CD4-positive, alpha-beta T cell treated with Interferon gamma for 1 hour (primary cell): Measurements from ENCODE around the gene ZDHHC1.

Source experiments
- DNase-seq: peaks from one replicate; pipeline ENCODE4 v3.0.0-alpha.2; 2020

Gene ZDHHC1

DNA sequence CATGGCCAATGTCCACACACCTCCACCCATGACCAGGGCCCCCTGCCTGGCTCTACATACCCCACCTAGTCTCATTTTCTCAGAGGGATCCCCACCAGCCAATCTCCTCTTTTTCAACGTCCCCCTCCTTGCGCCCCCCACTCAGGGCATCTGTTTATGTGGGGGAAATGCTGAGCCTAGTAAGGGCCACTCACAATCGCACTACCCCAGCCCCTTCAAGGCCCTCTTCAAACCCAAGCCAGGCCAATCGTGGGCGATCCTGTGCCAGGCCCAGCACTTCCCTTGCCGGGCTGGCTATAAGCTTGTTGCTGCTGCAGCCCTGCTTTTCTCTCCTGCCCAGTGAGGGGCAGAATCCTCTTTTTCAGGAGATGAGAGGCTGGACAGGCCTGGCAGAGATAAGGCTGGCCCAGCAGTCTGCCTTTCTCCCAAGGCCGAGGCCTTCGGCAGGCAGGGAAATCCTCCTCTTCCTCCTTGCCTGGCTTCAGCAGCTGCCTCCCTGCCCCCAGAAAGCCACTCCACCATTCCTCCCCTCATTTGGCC lies 30.8 kb upstream of the ZDHHC1 start:
- no peak for DNase-seq

DNA sequence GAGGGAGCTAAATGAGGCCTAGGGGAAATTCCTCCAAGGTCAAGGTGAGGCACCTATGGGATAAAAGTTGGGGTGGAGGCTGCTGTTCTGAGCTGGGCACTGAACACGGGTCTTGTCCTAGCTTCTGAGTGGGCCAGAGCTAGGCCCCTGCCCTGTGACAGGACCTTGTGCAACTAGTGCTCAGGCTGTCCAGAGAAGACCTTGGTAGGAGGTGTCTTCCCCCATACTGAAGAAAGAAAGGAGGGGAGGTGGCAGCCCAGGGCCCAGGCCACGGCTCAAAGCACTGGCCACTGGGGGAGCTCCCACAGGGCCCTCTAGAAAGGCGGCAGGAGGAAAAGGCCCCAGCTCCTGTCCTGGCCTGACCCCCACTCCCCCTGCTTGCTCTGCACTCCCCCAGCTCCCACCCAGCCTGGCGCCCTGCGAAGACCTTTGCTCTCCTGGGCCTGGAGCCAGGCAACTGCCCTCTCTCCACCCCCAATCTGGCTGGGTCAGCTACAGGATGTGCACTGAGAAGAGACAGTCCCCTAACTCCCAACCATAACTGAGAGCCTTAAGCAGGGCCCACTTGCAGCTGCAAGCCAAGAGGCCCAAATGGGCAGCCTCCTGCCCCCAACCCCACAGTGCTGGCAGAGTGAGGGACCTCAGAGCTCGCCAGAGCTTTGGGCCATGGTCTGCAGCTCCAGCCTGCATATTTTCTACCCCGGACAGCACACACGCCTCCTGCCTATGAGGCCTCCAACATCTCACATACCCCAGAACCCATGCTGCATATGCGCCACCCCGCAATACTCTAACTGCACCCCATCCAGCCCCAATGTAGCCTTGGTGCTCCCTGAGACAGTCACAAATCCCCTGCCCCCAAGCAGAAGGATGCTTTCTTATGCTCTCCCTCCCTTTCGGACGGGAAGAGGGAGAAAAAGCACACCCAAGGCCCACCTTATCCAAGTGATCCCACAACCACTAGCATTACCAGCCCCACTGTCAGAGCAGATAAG lies 29.9 kb upstream of the ZDHHC1 start:
- DNase-seq = no peak

DNA sequence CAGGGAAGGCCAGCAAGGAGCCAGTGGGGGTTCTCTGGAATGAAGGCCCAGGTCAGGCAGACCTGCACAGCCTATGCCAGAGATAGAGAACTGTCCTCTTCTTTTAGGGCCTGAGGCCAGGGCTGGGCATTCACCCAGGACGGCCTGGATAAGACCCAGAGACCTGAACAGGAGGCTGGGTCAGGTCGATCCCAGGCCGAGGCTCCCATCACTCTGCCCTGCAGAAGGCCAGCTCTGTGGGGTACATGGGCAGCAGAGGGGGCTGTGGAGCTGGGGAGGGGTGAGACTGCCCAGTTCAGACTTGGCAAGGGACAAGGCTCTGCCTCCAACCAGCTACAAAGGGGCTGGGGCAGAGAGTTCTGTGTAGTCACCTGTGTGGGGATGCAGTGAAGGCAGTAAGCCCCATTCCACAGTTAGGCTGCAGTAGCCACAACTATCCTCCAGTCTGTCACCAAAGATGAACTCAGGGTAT lies 29.2 kb upstream of the ZDHHC1 start:
- DNase-seq = no peak

GRCh38 chr16:67445126-67445426 lies 28.8 kb upstream of the ZDHHC1 start:
- DNase-seq = no peak

DNA sequence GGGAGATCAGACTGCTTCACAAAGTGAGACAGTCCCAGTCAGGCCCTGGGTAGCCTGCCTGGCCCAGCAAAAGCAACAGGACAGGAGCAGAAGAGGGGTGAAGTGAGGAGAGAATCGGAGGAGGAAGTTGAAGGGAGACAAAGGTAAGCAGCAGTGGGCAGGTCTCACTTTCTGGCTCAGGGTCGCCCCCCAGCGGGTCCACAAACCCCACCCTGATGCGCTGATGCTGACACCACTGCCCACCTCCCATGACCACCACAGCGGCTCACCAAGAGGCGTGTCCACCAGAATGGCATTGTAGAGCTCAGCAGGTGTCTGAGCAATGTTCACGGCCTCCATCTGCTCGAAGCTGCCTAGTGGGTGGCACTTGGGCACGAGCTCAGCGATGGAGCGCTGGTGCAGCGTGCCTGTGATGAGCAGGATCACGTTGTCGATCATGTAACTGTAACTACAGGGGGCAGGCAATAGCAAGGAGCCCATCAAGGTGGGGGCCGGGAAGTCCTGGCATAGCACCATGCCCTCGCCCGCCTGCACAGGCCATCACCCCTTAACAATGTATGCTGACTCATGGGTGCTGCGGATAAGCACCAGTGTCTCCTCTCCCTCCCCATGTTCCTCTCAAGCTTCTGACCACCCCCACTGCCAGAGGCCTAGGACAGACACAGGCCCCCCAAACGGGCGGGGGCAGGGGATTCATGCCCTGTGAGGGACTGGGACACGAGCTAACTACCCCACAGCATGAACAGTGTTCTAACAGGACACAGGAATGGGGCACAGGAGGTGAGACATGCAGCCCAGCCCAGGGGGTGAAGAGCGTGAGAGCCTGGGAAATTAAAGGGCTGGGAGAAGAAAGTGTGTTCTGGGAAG lies 28.2 kb upstream of the ZDHHC1 start:
- DNase-seq = no peak

DNA sequence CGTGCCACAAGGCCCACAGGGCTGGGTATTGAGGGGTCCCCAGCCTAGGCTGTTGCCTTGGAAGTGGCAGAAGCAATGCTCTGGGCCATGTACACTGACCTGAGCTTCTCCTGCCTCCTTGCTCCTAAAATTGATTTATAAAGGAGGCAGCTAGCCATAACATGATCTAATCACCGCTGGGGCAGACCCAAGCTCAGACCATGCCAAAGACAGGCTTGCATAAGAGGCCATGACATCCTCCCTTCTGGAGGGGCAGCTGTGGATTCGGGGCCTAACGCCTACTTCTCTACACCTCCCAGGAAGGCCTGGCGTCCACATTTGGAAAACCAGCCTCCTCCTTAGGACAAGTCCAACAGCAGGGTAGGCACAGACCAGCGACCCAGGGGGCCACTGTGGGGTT lies 27.0 kb upstream of the ZDHHC1 start:
- no peak for DNase-seq

DNA sequence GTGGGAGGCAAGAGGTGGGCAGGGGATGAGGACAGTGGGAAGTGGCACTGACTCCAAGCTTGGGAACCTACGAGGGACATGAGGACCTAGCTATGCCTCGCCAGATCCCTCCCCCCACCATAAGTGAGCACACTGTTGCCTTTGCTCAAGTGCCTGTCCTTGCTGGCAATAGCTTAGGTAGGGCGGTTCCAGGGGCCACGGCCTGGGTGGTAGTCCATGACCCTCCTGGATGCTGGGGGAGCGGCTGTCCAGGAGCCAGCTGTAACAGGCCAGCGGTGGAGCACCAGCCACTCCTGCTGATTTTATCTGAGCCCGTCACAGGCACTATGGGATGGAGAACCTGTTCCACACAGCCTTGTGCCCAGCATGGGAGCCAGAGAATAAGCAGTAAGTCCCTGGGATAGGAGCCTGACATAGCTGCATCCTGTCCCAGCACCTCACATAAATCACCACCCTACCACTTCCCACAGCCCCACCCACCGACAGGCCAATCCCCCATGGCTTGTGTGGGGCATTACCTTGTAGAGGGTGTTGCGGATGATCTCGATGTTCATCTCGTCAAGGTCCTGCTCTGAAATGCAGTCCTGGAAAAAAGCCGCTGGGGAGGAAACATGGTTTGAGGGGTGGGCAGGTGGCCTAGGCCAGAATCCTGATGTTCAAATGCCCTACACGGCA lies 26.4 kb upstream of the ZDHHC1 start:
- DNase-seq = no peak

DNA sequence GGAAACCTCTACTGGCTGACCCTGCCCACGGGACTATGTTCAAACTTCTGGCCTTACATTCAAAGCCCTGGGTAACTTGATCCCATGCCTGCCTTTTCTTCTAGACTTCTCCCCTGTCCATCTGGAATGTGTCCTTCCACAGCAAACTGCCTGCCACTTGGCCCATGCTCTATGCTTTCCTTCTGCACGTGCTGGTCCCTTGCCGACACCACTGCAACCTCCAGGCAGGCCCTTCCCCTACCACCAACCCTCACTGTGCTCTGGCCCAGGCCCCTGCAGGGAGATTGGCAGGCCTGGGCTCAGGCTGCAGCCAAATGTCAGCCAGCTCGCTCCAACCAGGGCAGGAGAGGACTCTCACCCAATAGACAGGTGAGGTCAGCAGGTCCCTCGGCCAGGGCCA lies 25.6 kb upstream of the ZDHHC1 start:
- no peak for DNase-seq

GRCh38 chr16:67441271-67441753 lies 25.0 kb upstream of the ZDHHC1 start:
- no peak for DNase-seq

- DNase-seq = no peak
These were observed 22.6 kb upstream of the ZDHHC1 start for GRCh38 chr16:67438824-67439393.

DNA sequence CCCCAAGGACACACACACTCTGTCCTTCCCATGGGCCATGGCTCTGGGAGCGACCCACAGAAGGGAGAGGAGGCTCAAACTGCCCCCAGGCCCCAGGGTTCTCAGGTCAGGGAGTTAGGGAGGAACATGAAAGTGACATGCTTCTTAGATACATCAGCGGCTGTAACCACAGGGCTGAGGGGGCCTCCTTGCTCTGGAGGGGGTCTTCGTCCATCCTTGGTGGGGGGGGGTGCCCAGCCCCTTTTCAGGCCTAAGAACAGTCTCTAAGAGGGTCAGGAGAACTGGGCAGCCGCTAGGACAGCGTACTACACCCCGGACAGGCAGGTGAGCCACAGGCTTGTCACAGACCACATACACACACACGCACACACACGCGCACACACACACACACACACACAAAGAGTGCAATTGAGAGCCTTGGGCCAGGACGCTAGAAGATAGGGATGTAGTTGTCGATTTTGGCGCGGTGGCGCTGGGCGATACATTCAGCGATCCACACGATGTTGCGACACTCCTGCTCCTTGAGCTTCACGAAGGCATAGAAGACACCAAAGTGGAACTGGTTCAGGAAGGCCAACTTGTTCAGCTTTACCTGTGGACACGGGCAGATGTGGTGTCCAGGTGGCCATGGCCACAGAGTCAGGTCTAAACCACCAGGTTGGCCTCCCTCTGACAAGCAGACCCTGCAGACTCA lies 22.0 kb upstream of the ZDHHC1 start:
- no peak for DNase-seq

DNA sequence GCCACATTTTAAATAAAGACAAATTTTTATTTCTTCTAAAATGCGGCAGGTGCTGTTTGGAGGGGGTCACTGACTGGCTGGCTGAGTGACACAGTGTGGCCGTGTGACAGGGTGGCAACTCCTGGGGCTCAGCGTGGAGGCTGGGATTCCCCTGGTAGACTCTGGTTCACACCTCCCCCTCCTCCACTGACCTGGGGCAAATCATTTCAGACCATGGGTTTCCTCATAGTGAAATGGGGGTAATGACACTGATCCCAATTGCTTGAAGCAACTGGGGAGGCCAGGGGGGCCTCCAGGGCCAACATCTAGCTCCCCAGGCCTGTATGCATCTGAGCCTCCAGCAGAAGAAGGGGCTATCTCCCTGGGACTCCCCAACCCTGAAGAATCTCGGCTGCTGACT lies 21.2 kb upstream of the ZDHHC1 start:
- no peak for DNase-seq

GRCh38 chr16:67436640-67437193 lies 20.4 kb upstream of the ZDHHC1 start:
- DNase-seq = no peak

DNA sequence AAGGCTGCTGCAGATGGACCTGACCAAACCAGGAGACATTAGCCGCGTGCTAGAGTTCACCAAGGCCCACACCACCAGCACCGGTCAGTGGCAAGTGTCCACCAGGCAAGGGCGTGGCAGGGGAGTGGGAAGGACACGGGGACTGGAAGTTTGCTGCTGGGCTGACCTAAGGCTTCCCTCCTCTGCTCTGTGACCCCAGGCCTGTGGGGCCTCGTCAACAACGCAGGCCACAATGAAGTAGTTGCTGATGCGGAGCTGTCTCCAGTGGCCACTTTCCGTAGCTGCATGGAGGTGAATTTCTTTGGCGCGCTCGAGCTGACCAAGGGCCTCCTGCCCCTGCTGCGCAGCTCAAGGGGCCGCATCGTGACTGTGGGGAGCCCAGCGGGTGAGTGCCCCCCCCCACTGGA lies 19.5 kb upstream of the ZDHHC1 start:
- no peak for DNase-seq

DNA sequence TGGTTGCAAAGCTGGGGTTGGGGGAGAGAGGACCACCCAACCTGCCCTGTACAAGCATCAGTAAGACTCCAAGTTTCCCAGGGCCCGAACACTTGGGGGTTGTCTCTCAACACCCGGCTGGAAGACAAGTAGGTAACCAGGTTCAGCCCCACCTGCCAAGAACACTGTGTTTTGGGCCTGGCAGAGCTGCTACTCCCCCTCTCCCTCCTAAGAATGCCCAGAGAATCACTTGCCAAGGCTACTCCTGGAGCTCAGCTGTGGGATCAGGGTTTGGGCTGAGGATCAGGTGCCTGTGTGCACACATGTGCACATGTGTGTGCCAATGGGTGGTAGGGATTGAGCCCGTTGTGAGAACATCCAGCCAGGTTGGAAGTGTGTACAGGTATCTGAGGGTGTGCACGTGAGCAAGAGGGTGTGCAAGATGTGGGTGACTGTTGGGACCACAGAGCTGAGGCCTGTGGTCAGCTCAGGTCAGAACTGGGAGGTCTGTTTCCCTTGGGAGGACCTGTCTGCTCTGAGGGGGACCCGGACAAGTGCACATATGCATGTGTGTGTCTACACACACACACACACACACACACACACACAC lies 16.9 kb upstream of the ZDHHC1 start:
- DNase-seq = no peak

DNA sequence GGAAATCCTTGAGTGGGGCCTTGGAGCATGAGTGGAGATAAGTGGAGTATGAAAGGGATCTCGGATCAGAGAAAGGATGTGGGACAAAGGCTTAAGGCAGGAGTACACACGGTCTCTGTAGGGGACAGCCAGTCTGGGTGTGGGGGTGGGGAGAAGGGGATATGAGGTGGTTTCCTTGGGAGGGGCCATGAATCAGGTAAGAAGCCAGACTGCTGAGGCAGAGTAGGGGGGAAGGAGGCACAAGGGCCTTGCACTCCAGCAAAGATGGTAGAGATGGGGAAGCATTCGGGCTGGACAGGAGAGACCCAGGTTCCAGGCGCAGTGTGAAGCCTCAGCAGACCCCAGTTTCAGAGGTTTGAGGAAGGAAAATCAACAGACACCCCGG lies 16.2 kb upstream of the ZDHHC1 start:
- DNase-seq = no peak

DNA sequence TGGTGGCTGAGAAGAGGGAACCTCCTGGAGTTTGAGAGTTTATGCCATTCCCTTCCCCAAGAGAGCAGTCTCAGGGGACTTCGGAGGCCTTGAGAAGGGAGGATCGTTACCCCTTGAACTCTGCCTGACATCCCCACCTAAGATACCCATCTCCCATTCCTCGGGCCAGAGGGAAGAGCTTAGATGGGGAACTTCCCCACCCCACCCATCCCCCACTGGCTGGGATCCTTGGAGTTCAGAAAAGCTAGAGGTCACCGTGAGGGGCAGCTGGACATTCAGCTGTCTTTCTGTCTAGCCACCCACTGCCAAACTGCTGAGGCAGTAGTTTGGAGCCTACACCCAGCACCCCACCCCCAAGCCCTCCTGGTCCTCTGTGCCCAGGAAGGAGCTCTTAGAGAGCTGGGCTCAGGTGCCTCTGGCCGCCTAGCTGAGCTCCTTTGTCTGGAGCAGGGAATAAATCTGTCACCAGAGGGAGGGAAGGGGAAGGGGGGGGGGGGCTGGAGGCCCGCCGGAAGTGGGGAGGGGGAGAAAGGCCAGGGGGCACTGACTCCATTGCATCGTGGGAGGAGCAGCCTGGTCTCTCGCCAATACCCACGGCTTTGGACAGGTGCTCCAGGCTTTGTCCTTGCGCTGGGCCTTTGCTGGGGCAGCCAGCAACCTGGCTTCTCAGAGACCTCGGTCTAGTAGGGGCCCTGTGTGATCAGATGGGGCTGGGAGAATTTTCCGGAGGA lies 15.7 kb upstream of the ZDHHC1 start:
- DNase-seq = no peak

DNA sequence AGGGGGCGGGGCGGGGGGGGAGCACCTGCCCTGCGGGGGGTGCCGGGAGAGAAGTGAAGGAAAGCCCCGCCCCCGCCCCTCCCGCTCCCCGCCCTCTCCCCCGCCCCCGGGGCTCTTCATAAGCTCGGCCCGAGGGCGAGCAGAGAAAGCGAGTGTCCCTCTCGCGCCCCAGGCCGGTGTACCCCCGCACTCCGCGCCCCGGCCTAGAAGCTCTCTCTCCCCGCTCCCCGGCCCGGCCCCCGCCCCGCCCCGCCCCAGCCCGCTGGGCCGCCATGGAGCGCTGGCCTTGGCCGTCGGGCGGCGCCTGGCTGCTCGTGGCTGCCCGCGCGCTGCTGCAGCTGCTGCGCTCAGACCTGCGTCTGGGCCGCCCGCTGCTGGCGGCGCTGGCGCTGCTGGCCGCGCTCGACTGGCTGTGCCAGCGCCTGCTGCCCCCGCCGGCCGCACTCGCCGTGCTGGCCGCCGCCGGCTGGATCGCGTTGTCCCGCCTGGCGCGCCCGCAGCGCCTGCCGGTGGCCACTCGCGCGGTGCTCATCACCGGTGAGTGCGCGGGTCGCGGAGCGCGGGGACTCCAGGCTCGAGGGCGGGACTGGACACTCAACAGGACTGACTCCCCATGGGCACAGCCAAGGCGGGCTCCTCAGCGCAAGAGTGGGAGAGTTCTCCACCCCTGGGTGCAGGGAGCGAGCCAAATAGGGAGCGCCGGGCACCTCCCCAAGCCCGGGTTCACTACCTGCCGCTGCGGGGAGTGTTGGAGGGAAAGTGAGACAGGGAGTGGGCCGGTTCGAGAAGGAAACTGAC lies 14.9 kb upstream of the ZDHHC1 start, which contains the start of gene HSD11B2:
HSD11B2 (plus strand) TSS at position 145 of the 798 bp plus-strand sequence; CDS start at position 273, 128 bp downstream.
- DNase-seq = no peak

DNA sequence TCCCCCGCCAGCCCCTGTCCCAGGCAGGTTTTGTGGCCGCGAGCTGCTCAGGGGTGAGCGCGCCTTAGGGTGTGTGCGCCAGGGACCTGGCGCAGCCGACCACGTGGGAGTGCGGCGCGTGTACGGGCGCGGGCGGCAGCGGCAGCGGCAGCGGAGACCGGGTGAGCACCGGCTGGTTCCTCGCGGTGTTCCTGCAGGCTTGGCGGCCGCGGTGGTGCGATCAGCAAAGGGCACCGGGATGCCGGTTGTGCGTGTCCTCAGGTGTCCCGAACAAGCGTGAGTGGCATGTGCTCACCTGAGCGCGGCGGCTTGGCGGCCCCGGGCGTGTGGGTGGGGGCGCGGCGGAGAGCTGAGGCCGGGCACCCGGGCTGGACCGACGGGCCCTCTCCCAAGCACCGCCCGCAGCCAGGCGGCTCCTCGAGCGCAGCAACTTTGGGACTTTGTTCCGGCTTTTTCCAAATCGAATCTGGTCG lies 14.3 kb upstream of the ZDHHC1 start:
- DNase-seq = no peak
